Measurements from ENCODE around the gene DNAI2. TPM values are rescaled to one million over a fixed set of nuclear protein-coding genes. Genes with fewer than 3 reads are reported as not detected.

The DNAI2 gene
- total RNA-seq, 1 donor = not detected

GRCh38 chr17:74358697-74359096, 84.7 kb downstream of the DNAI2 start:
- H3K27me3 ChIP-seq (ENCODE audit: insufficient read depth, low read length) = peaks cover 17% of the 10 kb centered on the region

GRCh38 chr17:74359916-74360315, 85.9 kb downstream of the DNAI2 start:
- TF ChIP-seq CTCF (IDR thresholded peaks at IDR 0.05; ENCODE audit: extremely low read depth, low read depth, low read length) = no peak
- no peaks in the 10 kb centered on the region for H4K20me1 ChIP-seq (ENCODE audit: insufficient read depth, low read length)

More at GRCh38 chr17:74358697-74359096, 84.7 kb downstream of the DNAI2 start:
- no peaks in the 10 kb centered on the region for H3K4me1 ChIP-seq (ENCODE audit: insufficient read depth, low read length)
- no peak for DNase-seq (ENCODE audit: insufficient read length, low spot score, missing footprints)
- H3K9me3 ChIP-seq (ENCODE audit: low read depth, low read length) = no peaks in the 10 kb centered on the region
- no peaks in the 10 kb centered on the region for H3K36me3 ChIP-seq (ENCODE audit: insufficient read depth, low read length)
- H2AFZ ChIP-seq (ENCODE audit: low read length) = no peak overlapping the region
- no peak overlapping the region for H3K27ac ChIP-seq (ENCODE audit: low read depth, low read length)
- H3K4me2 ChIP-seq (ENCODE audit: insufficient read depth, low read length) = no peak overlapping the region
- TF ChIP-seq CTCF (IDR thresholded peaks at IDR 0.05; ENCODE audit: extremely low read depth, low read depth, low read length) = no peak
- H4K20me1 ChIP-seq (ENCODE audit: insufficient read depth, low read length) = no peaks in the 10 kb centered on the region
- no peak overlapping the region for H3K4me3 ChIP-seq (ENCODE audit: insufficient read depth, low read length)
- no peaks in the 10 kb centered on the region for H3K79me2 ChIP-seq (ENCODE audit: insufficient read depth, low read length)

GRCh38 chr17:74360899-74361229, 86.8 kb downstream of the DNAI2 start:
- no peak for DNase-seq (ENCODE audit: insufficient read length, low spot score, missing footprints)
- no peak for TF ChIP-seq CTCF (IDR thresholded peaks at IDR 0.05; ENCODE audit: extremely low read depth, low read depth, low read length)

More at GRCh38 chr17:74359916-74360315, 85.9 kb downstream of the DNAI2 start:
- Histone ChIP-seq H3K79me2 (ENCODE audit: insufficient read depth, low read length) (no peaks in the 10 kb centered on the region), H3K36me3 (ENCODE audit: insufficient read depth, low read length) (no peaks in the 10 kb centered on the region), H3K4me3 (ENCODE audit: insufficient read depth, low read length) (no peak overlapping the region), H3K4me2 (ENCODE audit: insufficient read depth, low read length) (no peak overlapping the region), H3K27ac (ENCODE audit: low read depth, low read length) (no peak overlapping the region), H2AFZ (ENCODE audit: low read length) (no peak overlapping the region), H3K27me3 (ENCODE audit: insufficient read depth, low read length) (peaks cover 17% of the 10 kb centered on the region), H3K9me3 (ENCODE audit: low read depth, low read length) (no peaks in the 10 kb centered on the region), H3K4me1 (ENCODE audit: insufficient read depth, low read length) (no peaks in the 10 kb centered on the region)
- DNase-seq (ENCODE audit: insufficient read length, low spot score, missing footprints) = no peak

GRCh38 chr17:74361230-74362068, 87.4 kb downstream of the DNAI2 start, which contains the start of gene BTBD17:
Gene BTBD17, minus strand, starts transcription at chr17:74361868. Its CDS starts 49 bp downstream, at chr17:74361819.
- H4K20me1 ChIP-seq (ENCODE audit: insufficient read depth, low read length) = no peaks in the 10 kb centered on the region
- peaks cover 10% of the 10 kb centered on the region for H3K27me3 ChIP-seq (ENCODE audit: insufficient read depth, low read length)
- H3K4me1 ChIP-seq (ENCODE audit: insufficient read depth, low read length) = no peaks in the 10 kb centered on the region
- no peaks in the 10 kb centered on the region for H3K36me3 ChIP-seq (ENCODE audit: insufficient read depth, low read length)
- H3K4me2 ChIP-seq (ENCODE audit: insufficient read depth, low read length) = no peak within 1 kb of the TSS
- TF ChIP-seq CTCF (IDR thresholded peaks at IDR 0.05; ENCODE audit: extremely low read depth, low read depth, low read length) = peak; percentile 42
- no peak within 1 kb of the TSS for H3K4me3 ChIP-seq (ENCODE audit: insufficient read depth, low read length)
- peak; percentile 94 for DNase-seq (ENCODE audit: insufficient read length, low spot score, missing footprints)
- H3K27ac ChIP-seq (ENCODE audit: low read depth, low read length) = no peak within 1 kb of the TSS
- H3K9me3 ChIP-seq (ENCODE audit: low read depth, low read length) = no peaks in the 10 kb centered on the region
- no peak within 1 kb of the TSS for H2AFZ ChIP-seq (ENCODE audit: low read length)
- H3K79me2 ChIP-seq (ENCODE audit: insufficient read depth, low read length) = no peaks in the 10 kb centered on the region

More at GRCh38 chr17:74360899-74361229, 86.8 kb downstream of the DNAI2 start:
- H2AFZ ChIP-seq (ENCODE audit: low read length) = no peak overlapping the region
- no peaks in the 10 kb centered on the region for H3K9me3 ChIP-seq (ENCODE audit: low read depth, low read length)
- H3K27ac ChIP-seq (ENCODE audit: low read depth, low read length) = no peak overlapping the region
- peaks cover 16% of the 10 kb centered on the region for H3K27me3 ChIP-seq (ENCODE audit: insufficient read depth, low read length)
- H3K4me2 ChIP-seq (ENCODE audit: insufficient read depth, low read length) = no peak overlapping the region
- no peaks in the 10 kb centered on the region for H3K79me2 ChIP-seq (ENCODE audit: insufficient read depth, low read length)
- no peaks in the 10 kb centered on the region for H4K20me1 ChIP-seq (ENCODE audit: insufficient read depth, low read length)
- no peak overlapping the region for H3K4me3 ChIP-seq (ENCODE audit: insufficient read depth, low read length)
- H3K36me3 ChIP-seq (ENCODE audit: insufficient read depth, low read length) = no peaks in the 10 kb centered on the region
- H3K4me1 ChIP-seq (ENCODE audit: insufficient read depth, low read length) = no peaks in the 10 kb centered on the region
